IPS DF 6.9 (cell line): ENCODE data around the gene NCOA5.

Experiments
- DNase-seq: peaks from one replicate; pipeline ENCODE4 v3.0.0-alpha.2; 2013; ENCODE audit warnings: low read depth, low spot score
- H3K27ac ChIP-seq: one replicate; pipeline ENCODE4 v1.5.1; 2013; ENCODE audit warnings: low read length, control low read depth
- H3K27me3 ChIP-seq: 2 replicates; pipeline ENCODE4 v1.6.1; 2013; ENCODE audit warnings: mild to moderate bottlenecking, low read length; ENCODE audit not compliant: control insufficient read depth, insufficient read depth
- H3K36me3 ChIP-seq: 2 replicates; pipeline ENCODE4 v1.6.1; 2013; ENCODE audit warnings: low read length; ENCODE audit not compliant: control insufficient read depth, insufficient read depth
- H3K4me1 ChIP-seq: 2 replicates; pipeline ENCODE4 v1.6.1; 2013; ENCODE audit warnings: low read length; ENCODE audit not compliant: control insufficient read depth, insufficient read depth
- H3K4me3 ChIP-seq: 2 replicates; pipeline ENCODE4 v1.5.1; 2013; ENCODE audit warnings: mild to moderate bottlenecking, low read length
- H3K9me3 ChIP-seq: 2 replicates; pipeline ENCODE4 v1.6.1; 2013; ENCODE audit warnings: low read length, inconsistent platforms; ENCODE audit not compliant: control insufficient read depth, insufficient read depth
- WGBS: extraction: QIAGEN DNeasy Blood & Tissue Kit; methylation state at CpG from one replicate; pipeline ENCODE4 v1.1.7; 2013; ENCODE audit warnings: mixed read lengths, missing lambda C conversion rate; ENCODE audit not compliant: insufficient read length, insufficient coverage; 5-methylcytosine and 5-hydroxymethylcytosine counted together

NCOA5 gene

DNA sequence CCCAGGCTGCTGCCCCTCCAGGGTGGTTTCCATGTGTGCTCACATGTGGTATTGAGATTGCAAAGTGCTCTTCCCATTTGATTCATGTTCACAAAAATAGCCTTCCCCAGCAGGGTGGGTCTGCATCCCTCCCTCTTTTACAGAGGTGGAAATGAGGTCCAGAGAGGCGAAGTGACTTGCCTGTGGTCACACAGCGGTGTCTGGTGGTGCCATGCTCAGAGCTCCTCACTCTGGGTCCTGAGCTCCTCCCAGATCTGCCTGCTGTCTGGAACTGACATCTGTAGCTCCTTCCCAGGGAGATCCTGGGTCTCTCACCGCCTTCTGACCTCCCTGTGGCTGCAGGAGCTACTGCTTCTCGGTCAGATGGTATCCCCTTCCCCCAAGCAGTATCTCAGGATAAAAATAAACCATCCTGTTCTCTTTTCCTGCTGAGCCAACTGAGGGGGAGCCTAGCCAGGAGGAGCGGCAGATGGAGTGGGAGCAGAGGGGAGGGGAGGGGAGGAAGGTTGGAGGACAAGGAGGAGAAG, 40.3 kb upstream of the NCOA5 start:
- no CpG with 5 or more reads among the region's 5 CpGs for WGBS
- Histone ChIP-seq H3K4me1 (peaks cover 2% of the 10 kb centered on the region; the same call in 1 of the 2 replicates), H3K27ac (no peak overlapping the region), H3K36me3 (no peaks in the 10 kb centered on the region), H3K9me3 (no peaks in the 10 kb centered on the region), H3K4me3 (no peak overlapping the region), H3K27me3 (no peaks in the 10 kb centered on the region)
- no peak for DNase-seq

GRCh38 chr20:46128310-46129151, 38.8 kb upstream of the NCOA5 start:
- DNase-seq, result no peak
- no CpG with 5 or more reads among the region's 16 CpGs for WGBS
- Histone ChIP-seq H3K36me3 (no peaks in the 10 kb centered on the region), H3K4me1 (peaks cover 2% of the 10 kb centered on the region; the same call in 1 of the 2 replicates), H3K4me3 (no peak overlapping the region), H3K27me3 (no peaks in the 10 kb centered on the region), H3K27ac (no peak overlapping the region), H3K9me3 (no peaks in the 10 kb centered on the region)

- DNase-seq, result no peak
- H3K27ac ChIP-seq, result no peak overlapping the region
- 0 out of 2 replicates have a peak, but pooled peaks cover 5% of the 10 kb centered on the region for H3K36me3 ChIP-seq
- no peak overlapping the region for H3K4me3 ChIP-seq
- WGBS, result no CpG with 5 or more reads among the region's 11 CpGs
- no peaks in the 10 kb centered on the region for H3K4me1 ChIP-seq
- H3K9me3 ChIP-seq, result no peaks in the 10 kb centered on the region
- no peaks in the 10 kb centered on the region for H3K27me3 ChIP-seq
These were observed 37.7 kb upstream of the NCOA5 start for GRCh38 chr20:46127396-46128010.

DNA sequence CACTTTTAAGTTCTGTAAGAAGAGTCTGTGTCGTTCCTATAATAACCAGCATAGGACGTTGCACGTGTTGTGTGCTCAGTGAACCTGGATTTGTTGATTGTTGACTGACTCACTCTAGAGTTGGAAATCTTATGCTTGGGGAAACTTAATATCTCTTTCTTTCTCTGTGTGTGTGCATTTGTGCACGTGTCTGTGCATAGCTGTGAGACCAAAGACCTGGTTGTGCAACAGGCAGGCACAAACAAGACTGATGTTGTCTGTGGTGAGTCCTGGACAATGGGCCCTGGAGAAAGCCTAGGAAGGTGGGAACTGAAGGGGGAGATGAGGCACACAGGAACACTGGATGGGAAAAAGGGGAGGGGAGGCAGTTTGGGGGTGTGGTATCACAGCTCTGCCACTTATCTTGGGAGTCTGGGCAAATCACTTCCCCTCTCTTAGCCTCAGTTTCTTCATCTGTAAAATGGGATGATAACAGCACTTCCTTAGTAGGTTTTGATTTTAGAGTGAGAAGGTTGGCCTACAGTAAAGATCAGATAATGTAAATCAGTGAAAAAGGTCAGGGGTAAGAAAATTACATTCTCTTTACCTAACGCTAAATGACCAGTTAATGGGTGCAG, 36.8 kb upstream of the NCOA5 start:
- no peaks in the 10 kb centered on the region for H3K27me3 ChIP-seq
- no peak for DNase-seq
- H3K4me1 ChIP-seq, result no peaks in the 10 kb centered on the region
- WGBS, result no CpG with 5 or more reads among the region's 5 CpGs
- H3K27ac ChIP-seq, result no peak overlapping the region
- 0 out of 2 replicates have a peak, but pooled peaks cover 5% of the 10 kb centered on the region for H3K36me3 ChIP-seq
- H3K9me3 ChIP-seq, result no peaks in the 10 kb centered on the region
- H3K4me3 ChIP-seq, result no peak overlapping the region

- H3K27ac ChIP-seq, result no peak overlapping the region
- no CpG with 5 or more reads among the region's 11 CpGs for WGBS
- no peaks in the 10 kb centered on the region for H3K27me3 ChIP-seq
- 0 out of 2 replicates have a peak, but pooled peaks cover 5% of the 10 kb centered on the region for H3K36me3 ChIP-seq
- no peak overlapping the region for H3K4me3 ChIP-seq
- no peaks in the 10 kb centered on the region for H3K9me3 ChIP-seq
- H3K4me1 ChIP-seq, result no peaks in the 10 kb centered on the region
- DNase-seq, result no peak
These were observed 33.9 kb upstream of the NCOA5 start for GRCh38 chr20:46123482-46124245.

- H3K4me3 ChIP-seq, result no peak overlapping the region
- 0 out of 2 replicates have a peak, but pooled peaks cover 5% of the 10 kb centered on the region for H3K36me3 ChIP-seq
- WGBS, result no CpG with 5 or more reads among the region's 15 CpGs
- no peaks in the 10 kb centered on the region for H3K4me1 ChIP-seq
- H3K27ac ChIP-seq, result no peak overlapping the region
- no peaks in the 10 kb centered on the region for H3K27me3 ChIP-seq
- no peak for DNase-seq
- H3K9me3 ChIP-seq, result no peaks in the 10 kb centered on the region
These were observed 33.0 kb upstream of the NCOA5 start for GRCh38 chr20:46122516-46123481.

DNA sequence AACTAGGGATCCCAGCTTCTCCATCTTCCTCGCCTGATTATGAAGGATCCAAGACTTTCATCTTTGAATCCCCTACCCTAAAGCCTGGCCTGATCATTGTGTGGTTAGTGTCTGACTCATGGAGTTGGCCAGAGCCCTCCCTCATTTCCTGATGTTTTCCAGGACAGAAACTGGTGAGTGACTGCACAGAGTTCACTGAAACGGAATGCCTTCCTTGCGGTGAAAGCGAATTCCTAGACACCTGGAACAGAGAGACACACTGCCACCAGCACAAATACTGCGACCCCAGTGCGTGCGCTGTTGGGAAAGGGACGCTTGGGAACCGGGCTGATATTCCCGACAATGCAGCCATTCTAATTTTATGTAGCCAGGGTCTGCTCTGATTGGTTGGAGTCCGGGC, 32.3 kb upstream of the NCOA5 start:
- DNase-seq, result no peak
- Histone ChIP-seq H3K4me3 (no peak overlapping the region), H3K4me1 (no peaks in the 10 kb centered on the region), H3K36me3 (0 out of 2 replicates have a peak, but pooled peaks cover 5% of the 10 kb centered on the region), H3K9me3 (no peaks in the 10 kb centered on the region), H3K27ac (no peak overlapping the region), H3K27me3 (no peaks in the 10 kb centered on the region)
- no CpG with 5 or more reads among the region's 11 CpGs for WGBS

GRCh38 chr20:46121184-46121930, 31.6 kb upstream of the NCOA5 start:
- Histone ChIP-seq H3K27ac (no peak overlapping the region), H3K36me3 (0 out of 2 replicates have a peak, but pooled peaks cover 5% of the 10 kb centered on the region), H3K4me3 (no peak overlapping the region), H3K9me3 (no peaks in the 10 kb centered on the region), H3K4me1 (no peaks in the 10 kb centered on the region), H3K27me3 (peaks cover 2% of the 10 kb centered on the region; the same call in 1 of the 2 replicates)
- no peak for DNase-seq
- no CpG with 5 or more reads among the region's 2 CpGs for WGBS

- no peaks in the 10 kb centered on the region for H3K4me1 ChIP-seq
These were observed 30.4 kb upstream of the NCOA5 start for GRCh38 chr20:46120136-46120535.

More at GRCh38 chr20:46120136-46120535, 30.4 kb upstream of the NCOA5 start:
- peaks cover 4% of the 10 kb centered on the region; the same call in 1 of the 2 replicates for H3K27me3 ChIP-seq
- WGBS, result no CpG with 5 or more reads among the region's 2 CpGs
- DNase-seq, result no peak
- H3K4me3 ChIP-seq, result no peak overlapping the region
- H3K36me3 ChIP-seq, result 0 out of 2 replicates have a peak, but pooled peaks cover 5% of the 10 kb centered on the region
- H3K27ac ChIP-seq, result no peak overlapping the region
- H3K9me3 ChIP-seq, result no peaks in the 10 kb centered on the region
